ENCODE results near the gene MYBPH.

Gene MYBPH

GRCh38 chr1:203199816-203200571 lies 24.4 kb upstream of the MYBPH start:
- no peak for DNase-seq

GRCh38 chr1:203199481-203199815 lies 23.8 kb upstream of the MYBPH start:
- no peak for DNase-seq

DNA sequence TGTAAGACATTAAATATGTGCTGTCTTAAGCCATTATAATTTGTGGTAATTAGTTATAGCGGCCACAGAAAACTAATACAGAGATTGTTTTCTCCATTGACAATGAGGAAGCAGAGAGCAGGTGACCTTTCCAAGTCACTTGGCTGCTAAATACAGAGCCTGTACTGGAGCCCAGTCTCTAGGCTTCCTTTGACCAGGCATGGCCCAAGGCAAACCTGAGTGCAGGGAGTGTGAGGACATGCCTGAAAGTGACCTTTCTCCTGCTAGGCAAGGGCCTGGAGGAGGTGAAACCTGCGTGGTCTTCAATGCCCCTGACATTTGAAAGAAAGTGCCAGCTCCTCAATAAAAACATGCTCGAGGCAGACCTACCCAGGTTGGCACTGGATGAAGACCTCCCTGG lies 23.4 kb upstream of the MYBPH start:
- no peak for DNase-seq

- DNase-seq, result no peak
These were observed 22.0 kb upstream of the MYBPH start for GRCh38 chr1:203197625-203198024.

DNA sequence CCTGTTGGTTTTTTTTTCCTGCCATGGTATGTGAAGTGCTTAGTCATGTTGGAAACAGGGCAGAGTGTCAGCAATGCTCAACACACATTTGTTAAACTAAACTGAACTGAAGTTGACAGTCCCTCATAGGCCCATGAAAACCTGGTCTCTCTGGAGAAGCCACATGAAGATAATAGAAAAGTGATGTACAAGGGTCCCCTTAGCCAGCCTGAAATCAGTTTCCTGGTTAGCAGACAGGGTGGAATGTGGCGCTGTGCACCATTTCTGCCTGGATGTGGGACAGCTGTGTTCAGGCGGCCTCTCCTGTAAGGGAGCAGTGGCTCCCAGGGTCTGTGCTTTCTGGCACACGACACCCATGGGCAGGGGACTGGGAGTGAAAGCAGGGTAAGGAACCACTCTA lies 20.7 kb upstream of the MYBPH start:
- no peak for DNase-seq

DNA sequence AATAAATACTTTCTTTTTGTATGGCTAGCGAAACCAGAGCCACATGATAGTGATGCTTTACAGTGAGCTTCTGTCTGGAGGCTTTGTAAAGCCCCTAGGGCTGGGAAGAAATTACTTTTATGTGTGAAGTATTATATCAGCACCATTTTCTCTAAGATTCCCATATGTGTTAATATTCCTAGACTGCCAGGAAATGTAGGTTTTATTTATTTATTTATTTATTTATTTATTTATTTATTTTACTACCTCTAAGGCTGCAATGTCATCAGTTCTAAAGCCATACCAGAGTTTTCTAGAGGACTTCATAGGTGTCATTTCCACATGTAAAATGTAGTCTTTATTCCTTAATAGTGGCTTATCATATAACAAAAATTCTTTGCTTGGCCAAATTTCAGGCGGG lies 15.3 kb upstream of the MYBPH start:
- no peak for DNase-seq

DNA sequence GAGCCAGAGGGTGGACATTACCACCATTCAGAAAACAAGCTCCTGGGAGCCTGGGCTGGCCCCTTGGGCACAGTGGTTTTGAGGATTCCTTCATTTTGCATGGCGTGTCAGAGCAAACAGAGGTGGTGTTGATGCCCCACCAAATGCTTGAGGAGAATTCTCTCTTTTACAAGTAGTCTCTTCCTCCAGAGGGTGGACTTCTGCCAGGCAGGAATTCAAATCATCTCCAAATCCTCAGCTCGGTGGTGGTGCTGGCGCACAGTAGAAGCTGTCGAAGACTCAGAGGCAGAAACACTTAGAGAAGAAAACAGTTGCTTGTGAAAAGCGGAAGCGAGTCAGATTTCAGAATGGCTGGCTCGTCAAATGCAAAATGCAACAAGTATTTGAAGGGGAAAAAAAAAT lies 14.3 kb upstream of the MYBPH start:
- DNase-seq, result no peak

- DNase-seq, result no peak
These were observed 13.1 kb upstream of the MYBPH start for GRCh38 chr1:203188686-203189232.

DNA sequence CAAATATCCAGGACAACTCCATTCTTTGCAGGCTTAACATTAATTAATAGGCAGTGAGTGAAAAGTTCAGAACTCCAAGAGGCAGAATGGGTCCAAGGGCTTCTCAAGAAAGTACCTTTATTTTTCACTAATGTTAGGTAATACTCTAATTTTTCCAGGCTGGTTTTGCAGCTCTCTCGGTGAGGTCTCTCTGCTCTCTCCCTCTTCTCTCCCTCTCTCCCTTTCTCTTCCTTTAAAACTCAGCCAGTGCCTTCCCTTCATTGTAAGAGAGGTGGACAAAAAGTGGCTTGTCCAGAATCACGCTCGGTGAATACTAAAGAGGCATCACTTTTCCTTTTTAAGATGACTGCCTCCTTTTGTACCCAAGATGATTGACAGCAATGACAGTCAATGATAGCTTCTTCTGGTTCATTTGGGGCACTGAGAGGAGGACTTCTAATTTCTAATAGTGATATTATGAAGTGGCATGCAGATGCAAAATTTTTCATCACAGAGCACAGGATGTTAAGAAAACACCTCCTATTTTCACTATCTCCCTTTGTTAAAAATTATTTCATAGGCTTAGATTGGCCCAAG lies 12.2 kb upstream of the MYBPH start:
- DNase-seq, result no peak

DNA sequence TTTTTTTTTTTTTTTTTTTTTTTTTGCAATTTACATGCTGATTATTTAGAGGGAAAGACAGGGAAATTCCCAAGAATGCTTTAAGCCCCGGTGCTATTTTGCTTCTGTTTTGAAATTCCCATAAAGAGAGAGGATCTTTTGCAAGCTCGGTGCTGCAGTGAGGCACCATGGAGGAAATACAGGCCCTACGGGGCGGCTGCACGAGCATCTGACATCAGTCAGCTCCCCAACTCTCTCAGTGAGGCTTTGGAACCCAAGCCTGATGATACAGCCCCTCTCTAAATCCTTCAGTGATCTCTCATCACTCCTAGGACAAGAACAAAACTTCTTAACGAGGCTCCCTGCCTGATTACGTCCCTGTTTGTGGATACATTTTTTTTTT lies 11.7 kb upstream of the MYBPH start:
- DNase-seq, result no peak

GRCh38 chr1:203186446-203187303 lies 11.0 kb upstream of the MYBPH start, which contains the start of gene CHI3L1:
CHI3L1 (minus strand) TSS chr1:203186704; CDS start chr1:203186623, 81 bp downstream.
- no peak for DNase-seq

- no peak for DNase-seq
These were observed 10.4 kb upstream of the MYBPH start for GRCh38 chr1:203186091-203186445.

DNA sequence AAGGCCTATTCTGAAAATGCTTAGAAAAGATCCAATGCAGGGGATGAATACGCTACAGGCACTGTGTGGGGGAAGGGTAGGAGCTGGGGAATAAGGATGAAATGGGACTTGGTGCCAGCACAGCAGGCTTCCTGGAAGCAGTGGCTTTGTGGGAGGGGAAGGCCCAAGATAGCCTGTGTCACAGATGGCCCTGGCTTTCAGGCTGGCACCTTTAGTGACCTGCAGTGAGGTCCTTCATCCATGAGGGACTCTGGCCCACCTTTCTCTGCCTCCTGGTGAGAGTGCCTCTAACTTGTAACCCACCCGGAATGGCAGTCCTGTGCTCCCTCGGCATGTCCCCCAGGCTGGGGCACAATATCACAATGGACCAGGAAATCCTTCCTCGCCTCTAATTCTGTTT lies 10.0 kb upstream of the MYBPH start:
- no peak for DNase-seq

- no peak for DNase-seq
These were observed 9.4 kb upstream of the MYBPH start for GRCh38 chr1:203185061-203185461.

DNA sequence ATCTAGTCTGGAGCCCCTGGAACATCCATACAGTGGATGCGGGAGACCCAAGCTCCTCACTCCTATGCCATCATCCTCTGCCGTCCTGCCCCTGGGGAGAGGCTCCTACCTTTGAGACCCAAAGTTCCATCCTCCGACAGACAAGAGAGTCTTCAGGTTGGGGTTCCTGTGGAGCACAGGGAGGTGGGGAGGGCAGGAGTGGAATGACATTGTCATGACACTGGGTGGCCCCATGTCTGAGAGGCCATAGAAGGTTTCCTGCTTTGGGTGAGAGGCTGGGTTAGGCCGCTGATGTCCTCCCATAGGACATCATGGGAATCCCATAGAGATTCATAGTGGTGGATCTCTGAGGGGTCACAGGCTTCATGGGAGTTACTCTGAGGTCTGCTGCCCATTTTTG lies 8.8 kb upstream of the MYBPH start:
- no peak for DNase-seq

DNA sequence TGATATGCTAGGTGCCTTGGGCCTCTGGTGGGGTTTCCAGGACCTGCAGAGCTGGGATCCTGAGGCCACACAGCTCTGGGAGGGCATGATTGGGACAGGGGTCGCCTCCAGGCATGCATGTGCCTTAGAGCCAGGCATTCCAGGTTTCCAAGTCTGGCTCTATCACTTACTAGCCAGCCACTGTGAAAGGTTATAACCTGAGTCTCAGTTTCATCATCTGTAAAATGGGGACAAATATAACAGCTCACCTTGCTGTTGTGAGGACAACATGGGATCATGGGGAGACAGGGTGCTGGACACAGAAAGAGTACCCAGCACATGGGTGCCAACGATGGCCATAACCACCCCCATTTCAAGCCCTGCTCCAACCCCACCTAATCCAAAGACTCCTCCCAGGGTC lies 8.2 kb upstream of the MYBPH start:
- no peak for DNase-seq

GRCh38 chr1:203182387-203182953 lies 6.8 kb upstream of the MYBPH start:
- no peak for DNase-seq

- DNase-seq, result no peak
These were observed 6.2 kb upstream of the MYBPH start for GRCh38 chr1:203181586-203182386.

GRCh38 chr1:203180611-203181330 lies 5.1 kb upstream of the MYBPH start:
- no peak for DNase-seq

DNA sequence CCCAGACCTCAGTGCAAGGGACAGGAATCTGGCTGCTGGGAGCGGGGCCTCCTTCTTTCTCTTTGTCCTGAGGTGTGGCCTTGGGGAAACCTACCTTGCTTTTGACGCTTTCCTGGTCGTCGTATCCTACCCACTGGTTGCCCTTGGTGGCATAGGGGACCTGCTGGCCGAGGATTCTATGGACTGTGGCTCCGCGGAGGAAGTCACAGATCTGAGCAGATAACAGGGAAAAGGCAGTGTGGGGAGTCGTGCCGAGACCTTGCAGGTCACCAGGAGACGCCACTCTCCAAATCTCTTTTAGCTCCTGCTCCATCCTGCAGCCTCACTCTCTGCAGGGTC lies 4.0 kb upstream of the MYBPH start:
- DNase-seq, result no peak

DNA sequence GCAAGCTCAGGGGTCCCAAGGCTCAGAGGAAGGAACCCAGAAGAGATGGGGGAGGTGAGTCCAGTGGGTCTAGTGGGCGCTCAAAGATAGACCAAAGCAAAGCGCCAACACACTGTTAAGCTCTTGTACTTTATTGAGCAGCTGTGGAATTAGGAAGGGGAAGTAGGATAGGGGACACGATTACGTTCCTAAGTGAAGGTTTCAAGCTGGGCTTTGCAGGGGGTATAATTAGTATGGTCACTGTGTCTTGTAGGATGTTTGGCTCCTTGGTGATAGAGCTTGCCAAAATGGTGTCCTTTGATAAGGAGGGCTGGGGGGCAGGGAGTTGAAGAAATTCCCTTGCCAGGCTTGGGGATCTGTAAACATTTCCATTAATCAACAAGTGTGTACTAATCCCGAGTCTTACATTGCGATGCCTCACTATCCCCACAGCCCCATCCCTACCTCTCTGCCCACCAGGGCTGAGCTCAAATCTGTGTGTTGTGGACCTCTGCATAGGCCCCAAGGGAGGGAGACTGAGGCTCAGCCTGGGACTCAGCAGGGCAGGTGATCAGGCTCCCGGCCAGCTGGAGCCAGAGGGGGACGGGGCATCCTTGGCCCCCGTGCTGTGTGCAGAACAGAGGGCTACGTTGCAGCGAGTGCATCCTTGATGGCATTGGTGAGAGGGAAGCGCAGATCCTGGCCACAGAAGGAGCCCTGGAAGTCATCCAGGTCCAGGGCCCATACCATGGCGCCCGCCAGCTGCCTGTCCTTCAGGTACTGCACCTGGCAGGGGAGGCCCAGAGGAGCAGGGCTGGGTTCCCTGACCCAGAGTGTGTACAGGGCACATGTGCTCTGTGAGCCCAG lies 3.4 kb upstream of the MYBPH start:
- DNase-seq, result no peak
